HG03378 (cell line): Measurements from ENCODE around the gene RAD9A.

Source experiments
- ATAC-seq: cut with Tn5 transposase; IDR thresholded peaks from one replicate; pipeline ENCODE4 v1.9.1; 2021; ENCODE audit warnings: mild to moderate bottlenecking, moderate library complexity; ENCODE audit not compliant: unreplicated experiment

RAD9A gene

GRCh38 chr11:67408437-67409200 is 16.8 kb downstream of the RAD9A start:
- no peak for ATAC-seq

GRCh38 chr11:67409261-67409666 is 17.5 kb downstream of the RAD9A start:
- no peak for ATAC-seq

GRCh38 chr11:67409781-67410368 is 18.1 kb downstream of the RAD9A start:
- ATAC-seq: no peak

- no peak for ATAC-seq
Observed at GRCh38 chr11:67410369-67410831, 18.6 kb downstream of the RAD9A start.

- no peak for ATAC-seq
Observed at GRCh38 chr11:67410984-67411784, 19.4 kb downstream of the RAD9A start.

- ATAC-seq: no peak
Observed at GRCh38 chr11:67411785-67412152, 20.0 kb downstream of the RAD9A start.

GRCh38 chr11:67412495-67413179 is 20.9 kb downstream of the RAD9A start:
- ATAC-seq: no peak

- no peak for ATAC-seq
Observed at GRCh38 chr11:67413266-67413849, 21.6 kb downstream of the RAD9A start.

- ATAC-seq: no peak
Observed at GRCh38 chr11:67415501-67416304, 23.9 kb downstream of the RAD9A start, which contains the start of gene CARNS1. CARNS1 (plus strand) TSS chr11:67415678; CDS start chr11:67416200, 522 bp downstream.

GRCh38 chr11:67416416-67417335 is 24.9 kb downstream of the RAD9A start:
- ATAC-seq: no peak

GRCh38 chr11:67417425-67417824 is 25.6 kb downstream of the RAD9A start:
- ATAC-seq: no peak

GRCh38 chr11:67418476-67419281 is 26.9 kb downstream of the RAD9A start:
- no peak for ATAC-seq

GRCh38 chr11:67419325-67420049 is 27.7 kb downstream of the RAD9A start:
- no peak for ATAC-seq

GRCh38 chr11:67420147-67420645 is 28.4 kb downstream of the RAD9A start:
- ATAC-seq: no peak

GRCh38 chr11:67420646-67421429 is 29.1 kb downstream of the RAD9A start:
- no peak for ATAC-seq

- no peak for ATAC-seq
Observed at GRCh38 chr11:67421430-67422031, 29.7 kb downstream of the RAD9A start.
